Stimulated activated CD4-positive, alpha-beta T cell treated with anti-CD3 and anti-CD28 coated beads, TNF-alpha, amount 100 ng/mL, for 4 hours (primary cell): ENCODE measurements around the gene PKNOX1.
"Not testable (repeated sequence)": the region's sequence is repeated elsewhere in the genome, so short reads cannot be mapped to it uniquely, and the experiment has no call there.

Source experiments
- DNase-seq, 3 experiments: peaks; one replicate each; pipeline ENCODE4 v3.0.0-alpha.2; 2020; ENCODE audit warnings: low read depth in 3 of 3

Gene PKNOX1

DNA sequence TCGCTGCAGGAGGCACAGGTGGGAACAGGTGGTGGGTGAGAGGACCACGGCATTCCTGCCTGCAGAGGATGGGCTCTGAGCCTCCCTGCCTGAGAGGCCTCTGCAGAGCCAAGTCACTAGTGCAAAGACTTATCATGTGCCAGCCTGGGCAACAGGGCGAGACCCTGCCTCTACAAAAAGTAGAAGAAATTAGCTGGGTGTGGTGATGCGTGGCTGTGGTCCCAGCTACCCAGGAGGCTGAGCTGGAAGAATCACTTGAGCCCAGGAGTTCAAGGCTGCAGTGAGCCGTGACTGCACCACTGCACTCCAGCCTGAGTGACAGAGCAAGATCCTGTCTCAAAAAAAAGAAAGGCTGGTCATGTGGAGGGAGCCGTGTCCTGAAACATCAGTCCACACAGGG lies 46.4 kb downstream of the PKNOX1 start:
- DNase-seq: no peak

DNA sequence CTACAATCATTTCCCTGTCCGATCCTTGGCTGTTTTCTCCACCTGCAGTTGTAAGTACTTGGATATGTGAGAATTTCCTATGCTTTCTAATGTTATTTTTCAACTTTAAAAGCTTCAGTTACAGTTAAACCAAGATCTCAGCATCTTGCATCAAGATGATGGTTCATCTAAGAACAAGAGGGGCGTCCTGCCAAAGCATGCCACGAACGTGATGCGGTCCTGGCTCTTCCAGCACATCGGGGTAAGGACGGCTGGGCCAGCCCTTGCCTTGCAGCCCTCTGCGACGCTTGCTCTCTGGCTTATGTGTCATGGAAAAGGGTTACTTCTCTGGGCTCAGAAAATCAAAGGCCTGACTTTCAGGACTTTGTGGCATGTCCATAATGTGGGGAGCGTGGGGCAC lies 46.8 kb downstream of the PKNOX1 start:
- no peak for DNase-seq

DNA sequence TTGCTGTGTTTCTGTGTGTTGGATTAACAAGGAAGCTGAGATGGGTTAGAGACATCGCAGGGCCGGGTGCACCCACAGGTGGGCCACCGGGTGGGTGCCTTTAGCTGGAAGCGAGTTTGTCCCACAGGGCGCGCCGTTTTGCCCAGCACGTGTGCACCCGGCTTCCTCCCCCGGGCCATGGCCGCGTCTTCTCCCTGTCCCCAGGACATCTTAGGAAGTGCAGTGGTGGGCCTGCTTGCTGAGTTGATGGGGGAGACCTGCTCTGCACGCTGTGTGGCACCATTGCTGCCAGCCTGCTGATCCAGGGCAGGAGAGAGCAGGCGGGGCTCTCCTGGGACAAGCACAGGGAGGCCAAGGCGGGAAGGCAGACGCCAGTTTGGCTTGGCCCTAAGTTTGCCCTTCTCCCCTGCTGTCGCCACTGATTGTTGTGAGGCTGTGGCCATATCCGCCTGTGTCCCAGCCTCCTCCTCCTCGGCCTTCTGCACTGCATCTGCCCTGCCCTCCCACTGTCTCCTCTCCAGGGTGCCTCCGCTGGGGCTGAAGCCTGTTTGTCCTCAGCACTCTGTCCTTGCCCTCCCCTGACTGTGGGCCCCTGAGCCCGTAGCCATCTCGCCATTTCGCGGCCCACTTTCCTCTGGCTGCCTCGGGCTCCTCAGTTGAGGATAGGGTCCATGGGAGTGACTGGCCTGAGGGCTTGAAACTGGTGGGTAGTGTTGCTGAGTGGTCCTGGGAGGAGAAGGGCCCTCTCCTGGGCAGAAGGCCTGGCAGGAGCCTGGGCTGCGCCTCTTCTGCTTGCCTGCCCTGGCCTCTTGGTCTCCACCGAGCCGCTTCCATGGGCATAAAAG lies 47.6 kb downstream of the PKNOX1 start:
- DNase-seq: no peak

DNA sequence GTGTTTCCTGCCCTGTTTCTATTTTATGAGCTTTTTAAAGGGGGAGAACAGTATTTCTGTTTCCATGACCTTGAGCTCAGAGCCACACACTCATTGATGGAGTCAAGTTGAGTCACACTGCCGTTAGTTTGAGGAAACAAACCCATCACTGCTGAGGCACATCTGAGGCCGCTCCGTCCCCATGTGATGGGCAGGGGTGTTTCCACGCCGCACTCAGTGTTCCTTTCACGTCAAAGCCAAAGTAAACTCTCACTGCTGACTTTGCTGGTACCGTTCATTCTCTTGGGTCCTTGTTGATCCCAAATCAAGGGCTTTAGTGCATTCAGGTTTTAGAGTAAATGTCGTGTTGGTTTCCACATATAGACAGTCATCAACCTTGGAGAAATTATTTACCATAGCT lies 48.8 kb downstream of the PKNOX1 start:
- no peak for DNase-seq

DNA sequence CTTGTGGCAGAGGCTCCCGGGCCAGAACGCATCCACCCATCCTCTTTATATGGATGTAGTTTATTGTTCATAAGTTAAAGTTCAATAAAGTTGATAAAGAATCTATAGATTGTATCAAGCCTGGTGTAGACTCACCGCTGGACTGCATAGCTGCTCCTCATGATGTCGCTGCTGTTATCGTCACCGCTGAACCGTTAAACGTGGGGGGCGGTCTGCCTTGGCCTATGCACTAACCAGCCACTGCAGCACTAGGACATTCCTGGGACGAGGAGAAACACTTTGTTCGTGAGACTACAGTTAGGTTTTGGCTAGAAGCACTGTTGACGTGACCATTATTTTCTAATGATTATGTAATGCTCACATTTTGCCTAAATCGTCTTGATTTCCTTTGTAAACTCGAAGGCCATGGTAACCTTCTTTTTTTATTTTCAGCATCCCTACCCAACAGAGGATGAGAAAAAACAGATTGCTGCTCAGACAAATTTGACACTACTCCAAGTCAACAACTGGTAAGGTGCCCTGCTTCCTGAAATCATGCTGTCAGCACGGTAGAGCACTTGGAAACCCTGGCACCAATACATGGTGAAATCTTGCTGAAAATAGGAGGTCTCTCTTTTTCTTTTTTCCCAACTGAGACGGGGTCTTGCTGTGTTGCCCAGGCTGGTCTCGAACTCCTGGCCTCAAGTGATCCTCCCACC lies 50.2 kb downstream of the PKNOX1 start:
- no peak for DNase-seq

DNA sequence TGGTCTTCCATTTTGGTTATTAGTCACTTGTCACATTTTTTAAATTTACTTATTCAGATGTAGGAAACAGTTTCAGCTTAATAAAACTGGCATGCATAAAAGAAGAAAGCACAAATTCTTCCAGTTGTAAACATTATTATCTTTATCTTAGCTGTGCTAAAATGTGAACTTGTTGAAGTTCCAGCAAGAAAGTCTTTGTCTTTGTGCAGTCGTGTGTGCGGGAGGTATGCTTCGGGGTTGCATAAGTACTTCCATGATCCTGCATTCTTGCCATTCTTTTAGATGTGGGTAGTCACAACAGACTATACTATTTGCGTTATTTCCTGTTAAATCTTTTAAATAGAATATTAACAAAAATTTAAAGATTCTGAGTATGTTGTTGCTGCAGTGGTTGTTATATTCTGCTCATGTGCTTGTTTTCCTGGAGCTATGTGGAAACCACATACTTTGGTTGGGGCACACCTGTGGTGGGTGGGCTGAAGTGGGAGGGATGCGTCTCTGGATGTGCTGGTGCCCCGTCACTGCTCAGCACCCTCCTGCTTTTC lies 51.3 kb downstream of the PKNOX1 start:
- DNase-seq: no peak

DNA sequence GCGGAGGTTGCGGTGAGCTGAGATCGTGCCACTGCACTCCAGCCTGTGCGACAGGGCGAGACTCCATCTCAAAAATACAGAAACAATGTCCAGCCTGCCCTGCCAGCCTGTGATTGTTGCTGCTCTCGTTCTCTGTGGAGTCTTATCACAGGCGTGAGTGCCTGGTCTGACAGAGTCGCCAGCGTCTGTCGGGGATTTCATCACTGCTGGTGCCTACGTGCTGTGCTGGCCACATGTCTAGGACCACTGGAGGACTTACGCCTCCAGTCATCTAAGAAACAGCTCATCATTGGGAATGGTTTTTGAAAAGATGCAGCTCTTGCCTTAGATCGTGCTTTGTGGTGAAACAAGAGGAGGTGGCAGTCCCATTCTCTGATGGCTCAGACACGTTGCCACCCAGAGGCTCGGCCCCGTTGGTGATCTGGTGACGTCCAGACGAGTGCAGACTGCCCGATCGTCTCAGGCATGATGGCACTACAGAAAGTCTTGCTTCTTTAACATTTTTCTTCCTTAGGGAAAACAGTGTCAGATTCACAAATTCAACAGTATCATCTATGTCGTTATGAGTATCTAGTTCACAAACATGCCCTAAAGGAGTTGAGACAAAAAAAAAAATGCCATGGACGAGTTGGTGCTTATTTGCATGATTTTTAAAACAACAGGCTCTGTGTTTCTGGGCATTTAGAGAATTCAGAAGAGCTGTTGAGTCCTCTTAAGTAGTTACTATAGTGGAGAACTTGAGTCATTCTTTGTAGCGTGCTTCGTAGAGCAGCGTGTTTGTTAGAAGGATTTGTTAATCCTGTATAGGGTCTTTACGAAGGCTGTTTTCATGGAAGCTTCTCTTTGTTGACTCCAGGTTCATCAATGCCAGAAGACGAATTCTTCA lies 53.7 kb downstream of the PKNOX1 start:
- no peak for DNase-seq

DNA sequence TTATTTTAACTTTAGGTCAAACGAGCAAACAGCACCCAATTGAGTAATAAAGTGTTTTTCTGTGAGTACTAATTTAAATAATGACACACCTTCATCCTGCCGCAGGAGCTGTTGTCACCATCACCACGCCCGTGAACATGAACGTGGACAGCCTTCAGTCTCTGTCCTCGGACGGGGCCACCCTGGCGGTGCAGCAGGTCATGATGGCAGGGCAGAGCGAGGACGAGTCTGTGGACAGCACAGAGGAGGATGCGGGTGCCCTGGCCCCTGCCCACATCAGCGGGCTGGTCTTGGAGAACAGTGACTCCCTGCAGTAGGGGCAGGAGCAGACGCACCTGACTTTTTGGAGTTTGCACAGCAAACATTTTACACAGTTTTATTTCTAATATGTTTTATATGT lies 55.4 kb downstream of the PKNOX1 start:
- DNase-seq: no peak

DNA sequence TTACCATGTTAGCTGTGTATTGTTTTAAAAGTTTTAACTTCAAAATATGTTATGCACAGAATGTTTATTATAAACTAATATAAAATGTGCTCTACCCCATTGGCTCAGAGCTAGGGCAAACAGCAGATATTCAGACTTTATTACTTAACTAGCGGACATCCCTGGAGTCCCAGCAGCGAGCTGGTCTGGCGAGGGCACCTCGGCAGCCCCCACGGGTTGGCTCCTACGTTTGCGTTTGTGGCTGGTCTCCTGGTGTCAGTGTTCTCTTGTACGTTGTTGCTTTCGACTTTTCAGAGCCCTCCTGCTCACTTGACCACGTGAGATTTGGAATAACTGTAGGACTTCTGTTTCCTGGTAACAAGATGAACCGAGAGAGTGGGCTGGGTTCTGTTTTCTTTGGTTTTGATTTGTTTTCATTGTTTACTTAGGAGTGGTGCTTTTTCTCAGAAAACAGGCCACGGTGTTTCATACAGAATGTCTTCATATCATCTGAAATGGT lies 56.8 kb downstream of the PKNOX1 start:
- DNase-seq: no peak

DNA sequence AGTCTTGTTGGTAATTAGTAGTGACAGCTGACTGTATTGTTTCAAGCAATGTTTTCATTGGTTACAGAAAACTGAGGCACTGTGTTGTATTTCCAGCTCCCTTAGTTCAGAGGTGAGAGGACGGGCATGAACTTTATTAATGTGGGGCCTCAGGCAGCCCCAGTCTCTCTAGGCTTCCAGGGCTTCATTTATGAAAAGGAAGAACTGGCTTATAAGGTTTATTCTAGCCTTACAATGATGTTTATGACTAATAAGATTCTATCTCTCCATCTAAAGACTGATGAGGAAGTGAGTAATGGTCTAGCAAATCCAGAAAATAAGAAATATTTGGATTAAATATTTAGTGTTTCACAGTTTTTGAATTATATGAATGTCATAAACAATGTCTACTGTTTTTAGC lies 59.7 kb downstream of the PKNOX1 start:
- DNase-seq: no peak

DNA sequence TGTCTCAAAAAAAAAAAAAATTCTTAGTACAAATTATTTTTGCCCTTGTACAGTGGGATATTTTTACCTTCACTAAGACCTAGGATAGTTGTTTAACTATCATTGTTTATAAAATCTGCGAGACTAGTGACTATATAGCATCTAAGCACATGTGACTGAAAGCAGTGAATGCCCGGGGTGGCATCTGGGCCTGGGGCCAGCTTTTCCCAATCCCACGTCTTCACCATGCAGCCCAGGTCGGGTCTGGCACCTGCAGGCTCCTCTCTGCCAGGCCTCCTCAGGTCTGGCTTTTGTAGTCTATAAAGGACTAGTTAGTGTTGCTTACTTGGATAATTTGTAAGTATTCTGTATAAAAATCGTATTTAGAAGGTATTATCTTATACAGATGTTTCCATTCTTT lies 60.5 kb downstream of the PKNOX1 start:
- no peak for DNase-seq

DNA sequence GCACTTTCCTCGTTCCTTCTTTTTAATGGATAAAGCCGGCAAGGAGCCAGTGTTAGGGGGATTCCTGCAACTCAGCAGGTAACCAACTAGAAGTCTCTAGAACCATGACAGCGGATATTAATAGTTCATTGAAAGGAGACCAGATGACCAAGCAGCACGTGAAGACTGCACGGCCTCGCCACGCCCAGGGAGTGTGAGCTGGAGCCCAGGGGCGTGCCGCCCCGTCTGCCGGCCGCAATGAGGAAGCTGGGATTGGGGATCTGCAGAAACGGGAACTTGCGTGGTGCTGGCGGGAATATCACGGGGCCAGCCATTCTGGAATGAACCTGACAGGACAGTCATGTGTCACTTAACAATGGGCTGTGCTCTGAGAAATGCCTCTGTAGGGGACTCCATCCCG lies 62.5 kb downstream of the PKNOX1 start:
- not testable (repeated sequence) for DNase-seq

DNA sequence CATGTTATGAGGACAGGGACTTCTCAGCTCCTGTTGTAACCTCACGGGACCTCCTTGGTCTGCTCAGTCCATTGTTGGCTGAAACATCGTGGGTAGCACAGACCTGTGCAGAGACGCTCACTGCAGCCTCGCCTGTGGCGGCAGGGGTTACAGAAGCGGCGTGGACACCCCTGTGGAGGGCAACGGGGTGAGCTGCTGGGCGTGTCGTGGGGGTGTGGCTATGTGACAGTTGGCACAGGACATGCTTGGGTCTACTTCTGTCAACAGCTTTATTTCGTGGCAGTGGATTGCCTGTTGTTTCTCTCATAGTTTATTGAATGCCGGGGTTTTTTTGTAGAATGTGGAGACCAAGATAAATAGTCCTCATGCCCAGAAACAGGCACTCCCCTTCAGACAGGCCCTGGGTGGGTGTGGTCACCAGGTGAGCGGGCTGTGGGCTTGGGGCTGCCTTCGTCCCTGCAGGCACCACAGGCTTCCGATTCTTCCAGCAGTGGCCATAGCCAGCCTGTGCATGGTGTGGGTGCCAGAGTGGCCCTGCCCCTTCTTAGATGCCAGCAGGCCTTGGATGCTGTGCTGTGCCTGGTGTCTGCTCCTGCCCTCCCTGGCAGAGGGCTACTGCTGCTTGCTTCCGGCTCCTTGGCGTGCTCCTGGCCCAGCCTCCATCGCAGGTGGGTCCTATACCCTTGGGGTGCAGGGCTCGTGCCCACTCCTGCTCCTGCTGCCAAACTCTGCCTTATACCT lies 63.7 kb downstream of the PKNOX1 start:
- not testable (repeated sequence) for DNase-seq

DNA sequence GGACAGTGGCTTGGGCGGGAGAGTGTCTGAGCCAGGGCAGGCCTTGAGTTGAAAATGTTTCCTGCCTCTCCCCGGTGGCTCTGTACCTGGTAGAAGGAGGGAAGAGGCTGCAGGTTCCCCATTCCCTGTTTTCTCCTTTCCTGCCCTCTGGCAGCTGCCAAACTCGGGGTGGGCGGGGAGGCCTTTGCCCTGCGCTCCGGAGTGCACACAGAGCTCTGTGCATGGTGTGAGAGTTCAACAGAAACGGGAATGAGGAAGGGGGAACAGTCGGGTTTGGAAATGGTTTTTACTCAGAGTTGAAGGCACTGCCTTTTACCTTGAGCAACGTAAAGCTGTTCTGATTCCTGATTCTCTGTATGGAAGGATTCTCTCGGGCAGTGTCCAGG lies 64.3 kb downstream of the PKNOX1 start:
- not testable (repeated sequence) for DNase-seq

DNA sequence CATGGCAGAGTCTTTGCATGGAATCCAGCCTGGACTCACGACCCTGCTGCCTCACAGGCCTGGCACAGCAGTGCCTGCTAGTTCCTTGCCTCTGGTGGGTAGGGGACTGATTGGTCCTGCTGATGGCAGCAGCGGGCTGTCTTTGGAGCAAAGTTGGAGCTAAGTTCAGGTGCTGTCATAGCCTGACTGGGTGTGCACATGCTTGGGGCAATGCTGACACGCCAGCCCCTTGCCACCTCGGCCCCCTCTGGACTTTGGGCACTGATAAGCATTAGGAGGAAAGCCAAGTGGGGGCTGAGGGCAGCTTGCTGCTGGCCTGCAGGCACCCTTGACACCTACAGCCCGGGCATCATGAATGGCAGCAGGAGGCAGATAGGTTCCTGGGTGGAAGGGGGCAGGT lies 67.8 kb downstream of the PKNOX1 start:
- DNase-seq: not testable (repeated sequence)

DNA sequence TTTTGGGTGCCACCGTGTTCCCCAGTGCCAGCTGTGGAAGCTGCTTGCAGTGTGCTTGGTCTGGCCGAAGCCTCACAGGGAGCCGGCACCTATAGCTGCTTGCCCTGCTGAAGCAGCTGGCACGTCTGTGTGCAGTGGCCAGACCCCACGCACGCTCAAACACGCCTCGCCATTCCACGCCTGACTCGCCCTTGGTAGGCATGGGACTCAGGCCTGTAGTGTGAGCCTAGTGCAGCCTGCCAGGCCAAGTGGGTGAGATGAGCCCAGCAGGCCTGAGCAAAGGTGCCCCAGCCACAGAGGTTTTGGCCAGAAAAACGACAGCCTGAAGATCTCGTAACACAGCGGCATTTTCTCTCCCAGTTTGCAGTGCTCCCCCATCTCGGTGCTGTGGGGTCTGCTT lies 68.9 kb downstream of the PKNOX1 start:
- DNase-seq: not testable (repeated sequence)

DNA sequence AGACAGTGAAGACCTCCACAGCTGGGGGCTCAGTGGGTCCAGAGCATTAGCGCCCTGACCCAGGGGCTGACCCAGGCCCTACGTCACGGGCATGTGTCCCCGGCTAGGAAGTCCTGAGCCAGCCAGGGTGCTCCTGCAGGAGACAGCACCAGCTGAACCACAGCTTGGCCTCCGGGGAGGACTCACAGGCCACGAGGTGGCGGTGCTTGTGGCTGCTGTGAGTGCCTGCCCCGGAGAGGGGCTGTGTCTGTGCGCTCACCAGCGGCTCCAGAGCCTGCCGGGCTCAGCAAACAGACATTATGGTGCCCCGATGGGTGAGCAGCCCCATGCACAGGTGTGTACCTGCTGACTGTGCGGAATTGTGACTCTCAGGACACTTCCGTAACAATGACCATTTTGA lies 70.2 kb downstream of the PKNOX1 start:
- not testable (repeated sequence) for DNase-seq

DNA sequence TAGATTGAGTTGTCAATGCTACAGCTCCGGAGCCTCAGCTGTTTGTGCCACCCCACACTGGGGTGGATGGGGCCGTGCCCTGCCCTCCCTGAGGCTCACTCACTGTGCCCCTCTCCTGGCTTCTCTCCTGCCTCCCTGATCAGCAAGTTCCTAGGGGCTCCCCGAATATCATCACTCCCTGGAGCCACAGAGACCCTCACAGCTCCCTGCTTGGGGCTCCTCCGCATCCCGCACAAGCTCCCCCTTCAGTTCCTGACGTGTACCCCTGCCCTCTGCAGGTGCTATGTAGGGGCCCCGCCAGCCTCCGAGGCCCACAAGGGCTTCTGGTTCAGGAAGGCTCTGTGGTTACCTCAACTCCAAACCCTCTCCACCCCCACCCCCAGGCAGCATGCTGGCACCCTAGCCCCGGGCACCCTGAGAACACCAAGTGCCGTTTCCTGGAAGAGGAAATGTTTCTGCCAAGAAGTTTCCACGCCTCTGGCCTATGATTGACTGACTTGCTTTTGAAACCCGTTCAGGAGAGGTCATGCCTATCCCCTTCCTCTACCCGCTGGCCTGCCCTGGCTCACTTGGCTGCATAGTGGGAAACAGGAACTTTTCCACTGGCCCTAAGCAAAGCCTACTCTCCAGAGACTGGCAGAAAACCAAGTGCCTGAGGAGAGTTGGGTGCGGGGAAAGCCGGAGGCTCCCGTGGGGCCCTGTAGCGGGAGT lies 71.0 kb downstream of the PKNOX1 start:
- DNase-seq: not testable (repeated sequence)

DNA sequence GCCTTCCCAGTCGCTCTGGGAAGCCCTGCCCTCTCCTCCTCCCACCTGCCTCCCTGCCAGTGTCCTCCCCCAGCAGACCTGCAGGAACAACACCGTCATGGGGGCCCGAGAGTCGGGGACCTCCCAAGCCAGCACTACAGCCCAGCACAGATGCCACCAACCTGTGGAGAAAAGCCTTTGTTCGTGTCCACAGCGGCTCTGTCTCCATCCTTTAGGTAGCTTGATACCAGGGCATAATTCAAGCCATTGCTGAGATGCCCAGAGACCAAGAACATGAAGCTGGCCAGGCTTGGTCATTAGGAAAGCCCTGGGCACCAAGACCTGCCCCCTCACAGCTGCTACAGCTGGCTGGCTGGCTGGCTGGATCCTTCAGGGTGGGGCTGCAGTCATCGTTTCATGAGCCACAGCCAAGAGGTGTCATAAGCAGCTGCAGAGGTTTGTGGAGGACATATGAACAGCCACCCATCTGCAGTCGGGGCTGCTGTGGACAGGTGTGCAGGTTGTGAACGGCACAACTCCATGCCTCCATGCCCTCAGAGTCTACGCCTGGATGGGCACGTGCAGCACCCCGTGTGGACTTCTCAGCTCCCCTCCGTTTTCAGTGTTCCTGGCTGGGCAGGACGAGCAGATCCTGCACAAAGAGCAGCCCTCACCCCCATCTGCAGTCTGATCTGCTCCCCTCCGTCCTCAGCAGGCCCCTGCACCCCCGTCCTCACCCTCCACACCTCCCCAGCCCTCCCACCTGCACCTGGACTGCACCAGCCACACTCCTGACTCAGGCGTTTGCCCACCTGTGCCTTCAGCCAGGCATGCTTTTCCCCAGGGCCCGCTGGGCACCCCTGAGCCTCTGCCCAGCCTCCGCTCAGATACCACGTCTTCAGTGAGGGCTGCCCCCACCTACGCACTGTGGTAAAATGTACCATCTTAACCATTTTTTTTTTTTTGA lies 71.8 kb downstream of the PKNOX1 start:
- DNase-seq: not testable (repeated sequence)
